Posterior cingulate gyrus (tissue), 11 donors: ENCODE measurements around the gene RNF121.
"Not testable (repeated sequence)": the region's sequence is repeated elsewhere in the genome, so short reads cannot be mapped to it uniquely, and the experiment has no call there.

Experiments
- DNase-seq, 10 donors: peaks; one replicate each; pipeline versions ENCODE4 v3.0.0 to v3.0.0-alpha.2; 2020 to 2021; ENCODE audit warnings: mixed read lengths in 3 of 10
- intact Hi-C: fragments of 100-400 bp; cut with DNase I; formaldehyde crosslinking; loops from one replicate; pipeline ENCODE4 v1.15.1; 2023

RNF121 gene

GRCh38 chr11:71928737-71929443 is at the start of gene RNF121:
Gene RNF121, plus strand, starts transcription at chr11:71929046. Its CDS starts 16 bp downstream, at chr11:71929062.
- intact Hi-C loops, result loop anchor here (5.0 kb wide), 1 partner anchor 173 kb away; the partner anchor contains the start of gene LAMTOR1
- DNase-seq, result peak; percentile 96 to 100 (median 99)

- DNase-seq, intact Hi-C loops: not testable (repeated sequence)
Observed at GRCh38 chr11:71885806-71886205, 43.0 kb upstream of the RNF121 start.

GRCh38 chr11:71888335-71889010 is 40.4 kb upstream of the RNF121 start:
- DNase-seq, result peak in 1 of 10 donors; percentile 22
- intact Hi-C loops, result not testable (repeated sequence)

GRCh38 chr11:71889181-71889872 is 39.5 kb upstream of the RNF121 start:
- intact Hi-C loops, result not testable (repeated sequence)
- peak in 1 of 10 donors; percentile 42 for DNase-seq

- intact Hi-C loops, result no loop called here
- peak in 1 of 10 donors; percentile 51 for DNase-seq
Observed at GRCh38 chr11:71895961-71896360, 32.9 kb upstream of the RNF121 start.

- peak in 1 of 10 donors; percentile 49 for DNase-seq
- intact Hi-C loops, result not testable (repeated sequence)
Observed at GRCh38 chr11:71901137-71901536, 27.7 kb upstream of the RNF121 start.

GRCh38 chr11:71908218-71908617 is 20.6 kb upstream of the RNF121 start:
- DNase-seq, result peak in 1 of 10 donors; percentile 19
- intact Hi-C loops, result no loop called here

GRCh38 chr11:71910775-71911174 is 18.1 kb upstream of the RNF121 start:
- peak in 1 of 10 donors; percentile 24 for DNase-seq
- intact Hi-C loops, result not testable (repeated sequence)

GRCh38 chr11:71911321-71911985 is 17.4 kb upstream of the RNF121 start:
- DNase-seq, result peak in 1 of 10 donors; percentile 55
- intact Hi-C loops, result not testable (repeated sequence)

- DNase-seq, result peak in 1 of 10 donors; percentile 9
- intact Hi-C loops, result not testable (repeated sequence)
Observed at GRCh38 chr11:71911986-71912340, 16.9 kb upstream of the RNF121 start.

- DNase-seq, result no peak
- intact Hi-C loops, result no loop called here
Observed at GRCh38 chr11:71913756-71914526, 14.9 kb upstream of the RNF121 start.

- intact Hi-C loops, result no loop called here
- no peak for DNase-seq
Observed at GRCh38 chr11:71914617-71915189, 14.1 kb upstream of the RNF121 start.

- no peak for DNase-seq
- intact Hi-C loops, result no loop called here
Observed at GRCh38 chr11:71917646-71918140, 11.2 kb upstream of the RNF121 start.

- intact Hi-C loops, result loop anchor here (5.0 kb wide), 1 partner anchor 174 kb away; the partner anchor contains the start of gene LAMTOR1
- DNase-seq, result peak; percentile 63 to 93 (median 81)
Observed at GRCh38 chr11:71927820-71928736, 768 bp upstream of the RNF121 start, which contains the start of gene XNDC1N. Gene XNDC1N, minus strand, starts transcription at chr11:71928594. Its CDS starts 5,241 bp downstream, at chr11:71923353.

- intact Hi-C loops, result loop anchor here (5.0 kb wide), 1 partner anchor 173 kb away; the partner anchor contains the start of gene LAMTOR1
- no peak for DNase-seq
Observed at GRCh38 chr11:71929491-71929890, 645 bp downstream of the RNF121 start.

- no peak for DNase-seq
- intact Hi-C loops, result no loop called here
Observed at GRCh38 chr11:71930556-71931244, 1.9 kb downstream of the RNF121 start.

- DNase-seq, result no peak
- intact Hi-C loops, result no loop called here
Observed at GRCh38 chr11:71931245-71931602, 2.4 kb downstream of the RNF121 start.
